ENCODE results near the gene SPATA6. TPM values are rescaled to one million over a fixed set of nuclear protein-coding genes. Genes with fewer than 3 reads are reported as not detected.

Gene SPATA6
- polyA plus RNA-seq, 3 donors: 7.4 to 8.0 (median 7.8) TPM

GRCh38 chr1:48506870-48507269 is 34.9 kb upstream of the SPATA6 start:
- H4K20me1 ChIP-seq (ENCODE audit: insufficient read depth, low read length): no peaks in the 10 kb centered on the region
- intact Hi-C loops (cut with micrococcal nuclease): no loop called here
- no peak for TF ChIP-seq CTCF (IDR thresholded peaks at IDR 0.05)
- H3K27ac ChIP-seq (ENCODE audit: low read depth in 1 of 2, low read length in 2 of 2): no peak overlapping the region
- Mint-ChIP-seq H3K27me3 (ENCODE audit: low read depth in 3 of 3) (peaks cover 0 to 5% (median 1%) of the 10 kb centered on the region in 3 donors), H3K9me3 (peaks cover 0 to 2% (median 0%) of the 10 kb centered on the region in 7 donors), H3K36me3 (no peaks in the 10 kb centered on the region), H3K4me3 (no peak overlapping the region), H3K27ac (no peak overlapping the region), H3K4me1 (no peaks in the 10 kb centered on the region)
- no peaks in the 10 kb centered on the region for H3K9me3 ChIP-seq (replicated peaks in 1 of 2; ENCODE audit: control insufficient read depth in 1 of 2, insufficient read depth in 1 of 2, low read length in 2 of 2)
- H2AFZ ChIP-seq (ENCODE audit: insufficient read depth, low read depth, low read length, poor library complexity, severe bottlenecking): no peak overlapping the region
- H3K9ac ChIP-seq (ENCODE audit: insufficient read depth, low read length, poor library complexity, severe bottlenecking): no peak overlapping the region
- no peak for DNase-seq
- H3K79me2 ChIP-seq (ENCODE audit: insufficient read depth, low read length): no peaks in the 10 kb centered on the region
- H3K27me3 ChIP-seq (ENCODE audit: control insufficient read depth in 2 of 2, insufficient read depth in 2 of 2, low read length in 2 of 2): peaks cover 0 to 3% of the 10 kb centered on the region in 2 donors
- H3K4me2 ChIP-seq (replicated peaks; ENCODE audit: extremely low read depth, low read length, poor library complexity, severe bottlenecking): no peak overlapping the region
- no peaks in the 10 kb centered on the region for H3K36me3 ChIP-seq (replicated peaks in 1 of 2; ENCODE audit: control insufficient read depth in 1 of 2, insufficient read depth in 2 of 2, low read length in 2 of 2)
- 57% methylated on average over 1 of the region's 1 CpG for WGBS (ENCODE audit: insufficient coverage)
- H3K4me1 ChIP-seq (ENCODE audit: control insufficient read depth in 1 of 2, insufficient read depth in 2 of 2, low read length in 2 of 2): no peaks in the 10 kb centered on the region
- no peak overlapping the region for H3K4me3 ChIP-seq (replicated peaks in 1 of 3; ENCODE audit: low read depth in 2 of 3, low read length in 3 of 3)

GRCh38 chr1:48500541-48501450 is 28.8 kb upstream of the SPATA6 start:
- Histone ChIP-seq H3K27me3 (ENCODE audit: control insufficient read depth in 2 of 2, insufficient read depth in 2 of 2, low read length in 2 of 2) (no peaks in the 10 kb centered on the region), H3K4me2 (replicated peaks; ENCODE audit: extremely low read depth, low read length, poor library complexity, severe bottlenecking) (no peak overlapping the region), H3K36me3 (replicated peaks in 1 of 2; ENCODE audit: control insufficient read depth in 1 of 2, insufficient read depth in 2 of 2, low read length in 2 of 2) (no peaks in the 10 kb centered on the region), H3K9me3 (replicated peaks in 1 of 2; ENCODE audit: control insufficient read depth in 1 of 2, insufficient read depth in 1 of 2, low read length in 2 of 2) (no peaks in the 10 kb centered on the region), H3K27ac (ENCODE audit: low read depth in 1 of 2, low read length in 2 of 2) (no peak overlapping the region), H3K4me3 (replicated peaks in 1 of 3; ENCODE audit: low read depth in 2 of 3, low read length in 3 of 3) (no peak overlapping the region), H3K9ac (ENCODE audit: insufficient read depth, low read length, poor library complexity, severe bottlenecking) (no peak overlapping the region), H3K4me1 (ENCODE audit: control insufficient read depth in 1 of 2, insufficient read depth in 2 of 2, low read length in 2 of 2) (peaks cover 0 to 5% of the 10 kb centered on the region in 2 donors), H2AFZ (ENCODE audit: insufficient read depth, low read depth, low read length, poor library complexity, severe bottlenecking) (no peak overlapping the region), H4K20me1 (ENCODE audit: insufficient read depth, low read length) (no peaks in the 10 kb centered on the region), H3K79me2 (ENCODE audit: insufficient read depth, low read length) (no peaks in the 10 kb centered on the region)
- WGBS (ENCODE audit: insufficient coverage): 79% methylated on average over 5 of the region's 12 CpGs
- Mint-ChIP-seq H3K27me3 (ENCODE audit: low read depth in 3 of 3) (peaks cover 0 to 3% (median 0%) of the 10 kb centered on the region in 3 donors), H3K4me1 (peaks cover 6% of the 10 kb centered on the region), H3K4me3 (no peak overlapping the region), H3K36me3 (no peaks in the 10 kb centered on the region), H3K9me3 (no peaks in the 10 kb centered on the region), H3K27ac (peak overlapping the region in 2 of 7 donors; percentile 10 to 20)
- no peak for DNase-seq
- intact Hi-C loops (cut with micrococcal nuclease): no loop called here
- no peak for TF ChIP-seq CTCF (IDR thresholded peaks at IDR 0.05)

Data from CD14-positive monocyte (primary cell).